ENCODE results near the gene JMY. TPM values are rescaled to one million over a fixed set of nuclear protein-coding genes. Genes with fewer than 3 reads are reported as not detected.

The JMY gene
- polyA plus RNA-seq, 1 donor (not counting 4 experiments of a cell fraction or from before 2014, with no cell fraction given) = 3.3 TPM

DNA sequence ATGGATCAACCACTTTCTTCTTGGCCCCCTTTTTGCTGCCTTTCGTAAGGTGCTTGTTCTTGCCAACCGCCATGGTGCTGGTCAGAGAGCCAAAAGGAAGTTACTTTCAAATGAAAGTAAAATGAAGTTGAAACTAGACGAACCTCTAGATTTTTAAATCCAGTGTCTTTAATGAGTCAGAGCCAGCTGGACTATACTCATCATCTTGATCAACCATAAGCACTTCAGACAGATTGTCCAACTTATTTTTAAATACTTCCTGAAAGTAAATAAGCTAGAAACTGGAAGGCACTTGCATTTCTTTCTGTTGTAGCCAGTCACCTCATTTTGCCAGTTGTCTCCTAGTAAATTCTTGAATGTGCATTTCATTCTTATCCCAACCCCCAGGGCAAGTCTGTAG lies 48.9 kb downstream of the JMY start:
- no peak overlapping the region for H3K27ac ChIP-seq (ENCODE audit: control insufficient read depth, insufficient read depth, low read length)
- H3K27me3 ChIP-seq (ENCODE audit: control insufficient read depth, extremely low read depth, insufficient read depth, low read length) = no peaks in the 10 kb centered on the region
- H3K4me3 ChIP-seq (ENCODE audit: control insufficient read depth in 2 of 3, extremely low read depth in 1 of 3, insufficient read depth in 2 of 3, low read depth in 1 of 3, low read length in 3 of 3) = no peak overlapping the region
- no peak for DNase-seq (ENCODE audit: low read depth, low spot score)
- no peaks in the 10 kb centered on the region for H3K79me2 ChIP-seq (ENCODE audit: control insufficient read depth, insufficient read depth, low read length)
- no peaks in the 10 kb centered on the region for H3K9me3 ChIP-seq (ENCODE audit: control insufficient read depth, low read depth, low read length)
- H2AFZ ChIP-seq (ENCODE audit: control insufficient read depth, low read length) = no peak overlapping the region
- no peak for TF ChIP-seq EZH2 (IDR thresholded peaks at IDR 0.05; ENCODE audit: low read length)
- TF ChIP-seq, protein P1, sequence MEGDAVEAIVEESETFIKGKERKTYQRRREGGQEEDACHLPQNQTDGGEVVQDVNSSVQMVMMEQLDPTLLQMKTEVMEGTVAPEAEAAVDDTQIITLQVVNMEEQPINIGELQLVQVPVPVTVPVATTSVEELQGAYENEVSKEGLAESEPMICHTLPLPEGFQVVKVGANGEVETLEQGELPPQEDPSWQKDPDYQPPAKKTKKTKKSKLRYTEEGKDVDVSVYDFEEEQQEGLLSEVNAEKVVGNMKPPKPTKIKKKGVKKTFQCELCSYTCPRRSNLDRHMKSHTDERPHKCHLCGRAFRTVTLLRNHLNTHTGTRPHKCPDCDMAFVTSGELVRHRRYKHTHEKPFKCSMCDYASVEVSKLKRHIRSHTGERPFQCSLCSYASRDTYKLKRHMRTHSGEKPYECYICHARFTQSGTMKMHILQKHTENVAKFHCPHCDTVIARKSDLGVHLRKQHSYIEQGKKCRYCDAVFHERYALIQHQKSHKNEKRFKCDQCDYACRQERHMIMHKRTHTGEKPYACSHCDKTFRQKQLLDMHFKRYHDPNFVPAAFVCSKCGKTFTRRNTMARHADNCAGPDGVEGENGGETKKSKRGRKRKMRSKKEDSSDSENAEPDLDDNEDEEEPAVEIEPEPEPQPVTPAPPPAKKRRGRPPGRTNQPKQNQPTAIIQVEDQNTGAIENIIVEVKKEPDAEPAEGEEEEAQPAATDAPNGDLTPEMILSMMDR (optimal IDR thresholded peaks at IDR 0.05 in 1 of 3, IDR thresholded peaks at IDR 0.05 in 1 of 3, conservative IDR thresholded peaks at IDR 0.05 in 1 of 3; ENCODE audit: extremely low read depth in 1 of 3, insufficient read depth in 2 of 3, low read length in 3 of 3) = no peak
- H3K36me3 ChIP-seq (ENCODE audit: control insufficient read depth in 2 of 2, extremely low read depth in 1 of 2, insufficient read depth in 2 of 2, low read length in 2 of 2) = no peaks in the 10 kb centered on the region
- no peak overlapping the region for H3K4me2 ChIP-seq (ENCODE audit: control insufficient read depth, extremely low read depth, insufficient read depth, low read depth, low read length)
- FAIRE-seq = no peak
- H3K9ac ChIP-seq (ENCODE audit: control insufficient read depth, extremely low read depth, insufficient read depth, low read length) = no peak overlapping the region
- dilution Hi-C loops (cut with MboI; ENCODE audit: extremely low pct_ligation_motif_present, low sequenced_read_pairs) = no loop called here
- no peaks in the 10 kb centered on the region for H3K4me1 ChIP-seq (ENCODE audit: control insufficient read depth, extremely low read depth, insufficient read depth, low read length)
- H4K20me1 ChIP-seq (ENCODE audit: control insufficient read depth, extremely low read depth, insufficient read depth, low read length) = no peaks in the 10 kb centered on the region
- H3K9me1 ChIP-seq (ENCODE audit: control insufficient read depth, extremely low read depth, insufficient read depth, low read length) = no peaks in the 10 kb centered on the region

- no peaks in the 10 kb centered on the region for H3K27me3 ChIP-seq (ENCODE audit: control insufficient read depth, extremely low read depth, insufficient read depth, low read length)
- no peak overlapping the region for H3K9ac ChIP-seq (ENCODE audit: control insufficient read depth, extremely low read depth, insufficient read depth, low read length)
- no peaks in the 10 kb centered on the region for H3K79me2 ChIP-seq (ENCODE audit: control insufficient read depth, insufficient read depth, low read length)
- no peaks in the 10 kb centered on the region for H3K36me3 ChIP-seq (ENCODE audit: control insufficient read depth in 2 of 2, extremely low read depth in 1 of 2, insufficient read depth in 2 of 2, low read length in 2 of 2)
- TF ChIP-seq, protein P1 (optimal IDR thresholded peaks at IDR 0.05 in 1 of 3, IDR thresholded peaks at IDR 0.05 in 1 of 3, conservative IDR thresholded peaks at IDR 0.05 in 1 of 3; ENCODE audit: extremely low read depth in 1 of 3, insufficient read depth in 2 of 3, low read length in 3 of 3) = no peak
- TF ChIP-seq EZH2 (IDR thresholded peaks at IDR 0.05; ENCODE audit: low read length) = no peak
- no peak overlapping the region for H3K4me2 ChIP-seq (ENCODE audit: control insufficient read depth, extremely low read depth, insufficient read depth, low read depth, low read length)
- no peak for DNase-seq (ENCODE audit: low read depth, low spot score)
- H3K27ac ChIP-seq (ENCODE audit: control insufficient read depth, insufficient read depth, low read length) = no peak overlapping the region
- no peaks in the 10 kb centered on the region for H4K20me1 ChIP-seq (ENCODE audit: control insufficient read depth, extremely low read depth, insufficient read depth, low read length)
- no peaks in the 10 kb centered on the region for H3K9me3 ChIP-seq (ENCODE audit: control insufficient read depth, low read depth, low read length)
- no peak overlapping the region for H3K4me3 ChIP-seq (ENCODE audit: control insufficient read depth in 2 of 3, extremely low read depth in 1 of 3, insufficient read depth in 2 of 3, low read depth in 1 of 3, low read length in 3 of 3)
- H2AFZ ChIP-seq (ENCODE audit: control insufficient read depth, low read length) = no peak overlapping the region
- no peaks in the 10 kb centered on the region for H3K9me1 ChIP-seq (ENCODE audit: control insufficient read depth, extremely low read depth, insufficient read depth, low read length)
- no peak for FAIRE-seq
- dilution Hi-C loops (cut with MboI; ENCODE audit: extremely low pct_ligation_motif_present, low sequenced_read_pairs) = no loop called here
- H3K4me1 ChIP-seq (ENCODE audit: control insufficient read depth, extremely low read depth, insufficient read depth, low read length) = no peaks in the 10 kb centered on the region
Observed at GRCh38 chr5:79285285-79285684, 49.4 kb downstream of the JMY start.
